GM19455 (cell line): Measurements from ENCODE around the gene CRY2.

Source experiments
- ATAC-seq: cut with Tn5 transposase; IDR thresholded peaks from one replicate; pipeline ENCODE4 v1.9.1; 2021; ENCODE audit not compliant: unreplicated experiment

The CRY2 gene

GRCh38 chr11:45929486-45930030 lies 82.3 kb downstream of the CRY2 start:
- ATAC-seq = no peak

- ATAC-seq = peak; percentile 92
These were observed 82.9 kb downstream of the CRY2 start for GRCh38 chr11:45930031-45930794.

- no peak for ATAC-seq
These were observed 83.8 kb downstream of the CRY2 start for GRCh38 chr11:45930951-45931570.

- ATAC-seq = no peak
These were observed 84.5 kb downstream of the CRY2 start for GRCh38 chr11:45931739-45932138.

- no peak for ATAC-seq
These were observed 84.9 kb downstream of the CRY2 start for GRCh38 chr11:45932217-45932616.
